GM18517 (cell line): ENCODE results near the gene UNKL.

ENCODE experiments used
- ATAC-seq: cut with Tn5 transposase; IDR thresholded peaks from one replicate; pipeline ENCODE4 v1.9.1; 2021; ENCODE audit warnings: mild to moderate bottlenecking, moderate library complexity; ENCODE audit not compliant: unreplicated experiment

Gene UNKL

DNA sequence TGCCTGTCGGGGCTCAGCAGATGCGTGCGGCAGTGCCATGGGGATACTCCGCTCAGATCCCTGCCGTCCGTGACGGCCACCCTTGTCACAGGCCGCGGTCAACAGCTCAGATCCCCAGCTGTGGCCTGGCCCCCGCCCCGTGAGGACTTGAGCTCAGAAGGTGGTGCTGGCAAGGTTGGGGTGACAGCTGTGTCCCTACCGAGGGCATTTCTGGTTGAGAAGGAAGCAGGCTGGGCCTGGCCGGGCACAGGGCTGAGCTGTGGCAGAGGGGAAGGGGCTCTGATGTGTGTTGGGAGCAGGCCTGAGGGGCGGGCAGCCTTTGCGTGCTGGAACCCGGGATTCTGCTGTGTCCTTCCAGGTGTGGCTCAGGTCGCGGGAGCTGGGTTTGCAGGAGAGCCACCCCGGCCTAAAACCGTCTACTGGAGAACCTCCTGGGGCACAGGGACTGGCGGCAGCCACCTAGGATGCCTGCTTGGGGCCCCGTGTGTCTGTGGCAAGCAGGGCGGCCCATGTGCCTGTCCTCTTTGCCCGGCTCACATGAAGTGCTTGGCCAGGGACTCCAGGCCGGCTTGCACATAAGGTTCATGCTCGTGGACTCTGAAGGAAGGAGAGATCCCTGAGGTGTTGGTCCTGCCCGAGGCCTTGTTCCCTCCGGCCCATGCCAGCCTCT is 100.0 kb downstream of the UNKL start:
- no peak for ATAC-seq

DNA sequence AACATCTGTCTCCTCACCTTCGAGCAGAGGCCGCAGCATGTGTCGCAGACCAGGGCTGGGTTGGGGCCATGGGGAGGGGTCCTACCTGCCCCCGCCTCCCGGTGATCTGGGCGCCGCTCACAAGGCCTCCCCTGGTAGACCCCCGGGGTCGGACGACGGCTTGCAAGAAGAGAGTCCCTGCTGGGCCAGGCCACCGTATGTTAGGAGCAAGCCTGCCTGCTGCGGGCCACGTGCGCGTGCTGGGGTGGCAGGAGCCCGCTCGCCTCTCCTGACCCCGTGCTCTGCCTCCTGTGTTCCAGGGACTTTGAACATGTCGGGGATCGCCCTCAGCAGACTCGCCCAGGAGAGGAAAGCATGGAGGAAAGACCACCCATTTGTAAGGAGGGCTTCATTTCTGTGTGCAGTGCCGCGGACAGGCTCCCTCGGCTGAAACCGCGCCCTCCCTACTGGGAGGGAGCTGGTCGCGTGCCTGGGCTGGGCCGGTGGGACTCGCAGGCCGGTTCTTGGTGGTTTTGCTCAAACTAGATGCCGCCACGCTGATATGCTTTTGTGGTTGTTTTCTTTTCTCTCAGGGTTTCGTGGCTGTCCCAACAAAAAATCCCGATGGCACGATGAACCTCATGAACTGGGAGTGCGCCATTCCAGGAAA is 100.7 kb downstream of the UNKL start:
- no peak for ATAC-seq
